ENCODE data around the gene ANKLE2. TPM values are rescaled to one million over a fixed set of nuclear protein-coding genes. Genes with fewer than 3 reads are reported as not detected.

Gene ANKLE2
- total RNA-seq, 1 donor from 2014 or later, result 59.1 TPM

DNA sequence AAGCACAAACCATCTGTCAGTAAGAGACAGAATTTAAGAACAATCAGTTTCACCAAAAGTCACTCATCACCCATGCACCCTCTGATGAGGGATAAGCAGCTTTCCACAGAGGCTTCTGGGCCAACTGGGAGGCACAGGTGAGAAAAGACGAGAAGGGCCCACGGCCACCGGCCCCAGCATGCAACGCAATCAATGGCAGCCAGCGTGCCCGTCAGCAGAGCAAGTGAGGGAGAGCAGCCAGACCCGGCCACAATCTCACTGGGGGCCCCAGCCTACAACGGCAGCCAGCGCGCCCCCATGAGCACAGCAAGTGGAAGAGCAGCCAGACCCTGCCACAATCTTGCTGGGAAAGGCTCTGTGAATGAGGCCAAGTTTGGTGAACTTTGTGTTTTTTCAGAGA, 13.3 kb downstream of the ANKLE2 start:
- no peak overlapping the region for H3K4me3 ChIP-seq
- no peak for DNase-seq (ENCODE audit: low spot score)
- Mint-ChIP-seq H3K4me1 (no peaks in the 10 kb centered on the region), H3K36me3 (peaks cover 42% of the 10 kb centered on the region), H3K27ac (no peak overlapping the region), H3K27me3 (ENCODE audit: insufficient read depth, low read depth) (peaks cover 2% of the 10 kb centered on the region), H3K4me3 (no peak overlapping the region), H3K9me3 (no peaks in the 10 kb centered on the region)
- no peaks in the 10 kb centered on the region for H3K9me3 ChIP-seq (ENCODE audit: low read depth)
- H3K4me1 ChIP-seq, result no peaks in the 10 kb centered on the region
- H3K79me2 ChIP-seq (ENCODE audit: low read depth), result peaks cover 47% of the 10 kb centered on the region
- H4K20me1 ChIP-seq (ENCODE audit: low read depth), result peaks cover 15% of the 10 kb centered on the region
- H3K27me3 ChIP-seq, result no peaks in the 10 kb centered on the region
- no peak overlapping the region for H2AFZ ChIP-seq (replicated peaks)
- TF ChIP-seq, protein P1, sequence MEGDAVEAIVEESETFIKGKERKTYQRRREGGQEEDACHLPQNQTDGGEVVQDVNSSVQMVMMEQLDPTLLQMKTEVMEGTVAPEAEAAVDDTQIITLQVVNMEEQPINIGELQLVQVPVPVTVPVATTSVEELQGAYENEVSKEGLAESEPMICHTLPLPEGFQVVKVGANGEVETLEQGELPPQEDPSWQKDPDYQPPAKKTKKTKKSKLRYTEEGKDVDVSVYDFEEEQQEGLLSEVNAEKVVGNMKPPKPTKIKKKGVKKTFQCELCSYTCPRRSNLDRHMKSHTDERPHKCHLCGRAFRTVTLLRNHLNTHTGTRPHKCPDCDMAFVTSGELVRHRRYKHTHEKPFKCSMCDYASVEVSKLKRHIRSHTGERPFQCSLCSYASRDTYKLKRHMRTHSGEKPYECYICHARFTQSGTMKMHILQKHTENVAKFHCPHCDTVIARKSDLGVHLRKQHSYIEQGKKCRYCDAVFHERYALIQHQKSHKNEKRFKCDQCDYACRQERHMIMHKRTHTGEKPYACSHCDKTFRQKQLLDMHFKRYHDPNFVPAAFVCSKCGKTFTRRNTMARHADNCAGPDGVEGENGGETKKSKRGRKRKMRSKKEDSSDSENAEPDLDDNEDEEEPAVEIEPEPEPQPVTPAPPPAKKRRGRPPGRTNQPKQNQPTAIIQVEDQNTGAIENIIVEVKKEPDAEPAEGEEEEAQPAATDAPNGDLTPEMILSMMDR (IDR thresholded peaks at IDR 0.05), result no peak
- TF ChIP-seq EZH2 (IDR thresholded peaks at IDR 0.05), result no peak
- no peak for TF ChIP-seq EZH2phosphoT487 (IDR thresholded peaks at IDR 0.05)
- no peak overlapping the region for H3K27ac ChIP-seq
- no peak overlapping the region for H3K4me2 ChIP-seq
- H3K9ac ChIP-seq, result no peak overlapping the region
- H3K36me3 ChIP-seq, result peaks cover 2% of the 10 kb centered on the region
- no peaks in the 10 kb centered on the region for H3F3A ChIP-seq (ENCODE audit: low read depth)

DNA sequence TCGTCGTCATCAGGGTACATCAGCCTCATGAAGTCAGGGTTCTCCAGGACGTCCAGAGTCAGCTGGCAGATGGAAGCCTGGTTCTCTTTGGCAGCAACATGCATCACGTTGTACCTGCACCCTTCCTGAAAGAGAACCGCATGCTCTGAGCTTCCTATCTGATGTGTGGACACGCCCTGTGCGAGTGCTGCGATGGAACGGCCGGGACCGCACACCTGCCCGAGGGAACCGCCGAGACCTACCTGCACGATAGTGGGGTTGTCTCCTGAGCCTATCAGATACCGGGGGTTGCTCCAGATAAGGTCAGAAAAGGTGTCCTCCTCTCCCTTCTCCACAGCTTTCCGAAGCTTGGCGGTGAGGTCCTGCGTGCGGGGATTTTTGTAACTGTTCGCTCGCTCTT, 13.7 kb downstream of the ANKLE2 start:
- DNase-seq (ENCODE audit: low spot score), result no peak
- no peaks in the 10 kb centered on the region for H3K4me1 Mint-ChIP-seq

DNA sequence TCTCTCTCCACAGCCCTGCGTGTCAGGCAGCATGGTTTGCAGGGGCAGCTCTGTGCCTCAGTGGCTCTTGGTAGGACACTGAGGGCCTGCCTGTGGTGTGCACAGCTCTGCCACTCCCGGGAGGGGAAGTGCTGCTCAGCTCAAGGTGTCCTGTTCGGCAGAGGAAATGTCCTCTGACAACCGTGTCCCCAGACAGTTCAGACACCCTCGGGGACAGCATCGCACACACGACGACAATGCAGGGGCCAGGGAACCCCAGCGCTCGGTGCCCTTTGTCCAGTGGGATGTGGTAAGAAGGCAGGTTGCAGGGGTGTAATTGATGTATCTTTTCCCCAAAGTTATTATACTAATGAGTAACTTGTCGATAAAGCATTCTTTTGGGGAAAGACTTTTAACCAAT, 14.2 kb downstream of the ANKLE2 start:
- Histone ChIP-seq H3F3A (ENCODE audit: low read depth) (no peaks in the 10 kb centered on the region), H3K27ac (no peak overlapping the region), H3K4me2 (no peak overlapping the region), H3K79me2 (ENCODE audit: low read depth) (peaks cover 47% of the 10 kb centered on the region), H3K4me3 (no peak overlapping the region), H3K9ac (no peak overlapping the region), H3K4me1 (no peaks in the 10 kb centered on the region), H3K27me3 (no peaks in the 10 kb centered on the region), H4K20me1 (ENCODE audit: low read depth) (peaks cover 14% of the 10 kb centered on the region), H2AFZ (replicated peaks) (no peak overlapping the region), H3K36me3 (peaks cover 3% of the 10 kb centered on the region), H3K9me3 (ENCODE audit: low read depth) (no peaks in the 10 kb centered on the region)
- Mint-ChIP-seq H3K36me3 (peaks cover 47% of the 10 kb centered on the region), H3K4me3 (no peak overlapping the region), H3K4me1 (no peaks in the 10 kb centered on the region), H3K9me3 (no peaks in the 10 kb centered on the region), H3K27me3 (ENCODE audit: insufficient read depth, low read depth) (peaks cover 2% of the 10 kb centered on the region), H3K27ac (no peak overlapping the region)
- no peak for TF ChIP-seq EZH2 (IDR thresholded peaks at IDR 0.05)
- TF ChIP-seq EZH2phosphoT487 (IDR thresholded peaks at IDR 0.05), result no peak
- TF ChIP-seq, protein P1 (IDR thresholded peaks at IDR 0.05), result no peak
- no peak for DNase-seq (ENCODE audit: low spot score)

More for the DNA sequence above, 13.7 kb downstream of the ANKLE2 start:
- H3K9me3 ChIP-seq (ENCODE audit: low read depth), result no peaks in the 10 kb centered on the region
- no peaks in the 10 kb centered on the region for H3K27me3 ChIP-seq
- H3K4me3 ChIP-seq, result no peak overlapping the region
- H3K36me3 ChIP-seq, result peaks cover 3% of the 10 kb centered on the region
- H3K4me2 ChIP-seq, result no peak overlapping the region
- H3K27me3 Mint-ChIP-seq (ENCODE audit: insufficient read depth, low read depth), result peaks cover 2% of the 10 kb centered on the region
- H4K20me1 ChIP-seq (ENCODE audit: low read depth), result peaks cover 14% of the 10 kb centered on the region
- H3K27ac ChIP-seq, result no peak overlapping the region
- H3K9ac ChIP-seq, result no peak overlapping the region
- no peak overlapping the region for H3K4me3 Mint-ChIP-seq
- no peak overlapping the region for H2AFZ ChIP-seq (replicated peaks)
- H3K9me3 Mint-ChIP-seq, result no peaks in the 10 kb centered on the region
- H3K27ac Mint-ChIP-seq, result no peak overlapping the region
- H3K79me2 ChIP-seq (ENCODE audit: low read depth), result peaks cover 47% of the 10 kb centered on the region
- TF ChIP-seq EZH2phosphoT487 (IDR thresholded peaks at IDR 0.05), result no peak
- TF ChIP-seq, protein P1 (IDR thresholded peaks at IDR 0.05), result no peak
- TF ChIP-seq EZH2 (IDR thresholded peaks at IDR 0.05), result no peak
- peaks cover 45% of the 10 kb centered on the region for H3K36me3 Mint-ChIP-seq
- no peaks in the 10 kb centered on the region for H3F3A ChIP-seq (ENCODE audit: low read depth)
- no peaks in the 10 kb centered on the region for H3K4me1 ChIP-seq
